ENCODE data around the gene MPIG6B.

Gene MPIG6B

DNA sequence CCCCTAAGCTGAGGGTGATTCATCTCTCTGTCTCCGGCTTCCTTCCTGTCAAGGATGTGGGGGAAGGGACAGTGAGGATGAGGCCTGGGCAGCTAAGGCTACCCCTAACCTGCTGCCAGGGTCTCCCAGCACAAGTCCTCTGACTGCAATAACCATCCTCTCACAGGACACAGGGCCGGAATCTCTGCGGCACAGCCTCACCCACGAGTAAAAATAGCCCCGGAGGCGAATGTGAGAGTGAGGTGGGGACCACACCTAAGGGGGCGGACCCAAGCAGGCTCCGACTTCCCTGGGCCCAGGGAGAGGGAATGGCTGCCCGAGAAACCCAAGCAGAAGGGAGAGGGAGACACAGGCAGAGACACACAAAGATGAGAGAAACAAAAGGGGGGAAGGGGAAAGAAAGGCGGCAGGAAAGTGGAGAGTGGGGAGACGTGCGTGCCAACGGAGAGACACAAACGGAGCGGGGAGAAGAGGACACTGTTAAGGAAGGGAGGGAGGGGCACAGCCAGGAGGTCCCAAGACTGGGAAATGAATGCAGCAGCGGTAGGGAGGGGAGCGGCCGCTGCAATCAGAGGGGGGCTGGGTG is 11.7 kb downstream of the MPIG6B start:
- Mint-ChIP-seq H3K36me3 (peaks cover 22% of the 10 kb centered on the region), H3K4me1 (peaks cover 49% of the 10 kb centered on the region), H3K9me3 (no peaks in the 10 kb centered on the region), H3K27me3 (no peaks in the 10 kb centered on the region), H3K27ac (peak overlapping the region; percentile 97), H3K4me3 (peak overlapping the region; percentile 100)
- no peak for DNase-seq (ENCODE audit: low spot score in 2 of 2)
- ATAC-seq (ENCODE audit: low read depth): no peak

DNA sequence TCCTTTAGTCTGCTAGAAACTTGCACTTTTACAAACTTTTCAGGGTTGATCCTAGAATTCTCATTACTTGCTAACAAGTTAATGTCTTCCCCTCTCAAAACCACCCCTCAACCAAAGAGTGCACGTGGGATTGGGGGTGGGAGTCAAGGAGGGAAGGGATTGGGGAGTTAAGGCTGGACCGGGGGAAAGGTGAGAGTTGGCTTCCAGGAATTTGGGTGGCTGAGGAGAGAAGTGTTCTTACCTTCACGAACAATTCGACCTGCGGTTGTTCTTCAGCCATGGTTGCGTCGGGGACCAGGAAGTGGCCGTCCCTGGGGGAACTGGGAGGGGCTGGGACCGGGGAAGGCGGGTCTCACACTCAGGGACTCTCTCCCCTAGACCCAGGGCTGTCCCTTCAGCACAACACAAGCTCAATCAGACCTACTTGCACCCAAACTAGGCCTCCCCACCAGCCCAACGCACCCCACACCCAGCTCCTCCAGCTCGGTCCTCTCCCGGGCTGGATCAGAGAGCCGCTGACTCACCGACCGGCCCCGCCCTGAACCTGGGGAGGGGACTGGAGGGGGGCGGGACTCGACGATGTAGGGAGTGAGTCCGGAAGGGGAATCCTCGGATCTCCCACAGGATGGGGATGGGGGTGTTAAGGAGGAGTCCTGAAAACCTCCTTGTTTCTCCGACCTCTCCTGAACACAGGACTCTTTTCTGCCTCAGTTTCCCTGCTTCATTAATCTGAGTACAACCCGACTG is 13.0 kb downstream of the MPIG6B start, which contains the start of gene CLIC1:
CLIC1 (minus strand) TSS at position 510 of the 747 bp plus-strand sequence; CDS start at position 280, 230 bp downstream.
- H3K27me3 Mint-ChIP-seq: no peaks in the 10 kb centered on the region
- H3K27ac Mint-ChIP-seq: peak within 1 kb of the TSS; percentile 97
- peaks cover 17% of the 10 kb centered on the region for H3K36me3 Mint-ChIP-seq
- peak within 1 kb of the TSS; percentile 100 for H3K4me3 Mint-ChIP-seq
- ATAC-seq (ENCODE audit: low read depth): peak; percentile 30
- H3K4me1 Mint-ChIP-seq: peaks cover 54% of the 10 kb centered on the region
- DNase-seq (ENCODE audit: low spot score in 2 of 2): peak; percentile 53 to 56
- no peaks in the 10 kb centered on the region for H3K9me3 Mint-ChIP-seq

DNA sequence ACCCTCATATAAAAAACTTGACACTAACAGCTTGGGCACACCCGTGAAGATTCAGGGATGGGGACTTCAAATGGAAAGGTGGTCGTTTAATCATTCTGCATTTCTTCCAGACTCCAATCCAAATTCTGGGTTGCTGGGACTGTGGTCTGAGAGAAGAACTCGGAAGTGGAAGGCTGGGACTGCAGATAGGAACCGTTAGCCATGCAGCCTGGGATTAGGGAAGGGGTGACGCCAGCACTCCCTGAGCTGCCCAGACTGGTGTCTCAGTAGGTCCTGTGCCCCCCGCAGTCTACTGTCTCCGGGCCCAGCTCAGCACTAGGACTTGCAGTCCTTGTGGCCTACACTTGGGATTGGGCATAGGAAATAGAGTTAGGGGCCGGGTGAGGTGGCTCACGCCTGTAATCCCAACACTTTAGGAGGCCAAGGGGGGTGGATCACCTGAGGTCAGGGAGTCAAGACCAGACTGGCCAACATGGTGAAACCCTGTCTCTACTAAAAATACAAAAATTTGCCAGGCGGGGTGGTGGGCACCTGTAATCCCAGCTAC is 13.7 kb downstream of the MPIG6B start:
- DNase-seq (ENCODE audit: low spot score in 2 of 2): no peak
- H3K4me3 Mint-ChIP-seq: peak overlapping the region; percentile 100
- peak overlapping the region; percentile 97 for H3K27ac Mint-ChIP-seq
- no peaks in the 10 kb centered on the region for H3K9me3 Mint-ChIP-seq
- H3K4me1 Mint-ChIP-seq: peaks cover 57% of the 10 kb centered on the region
- peaks cover 14% of the 10 kb centered on the region for H3K36me3 Mint-ChIP-seq
- no peak for ATAC-seq (ENCODE audit: low read depth)
- H3K27me3 Mint-ChIP-seq: no peaks in the 10 kb centered on the region

DNA sequence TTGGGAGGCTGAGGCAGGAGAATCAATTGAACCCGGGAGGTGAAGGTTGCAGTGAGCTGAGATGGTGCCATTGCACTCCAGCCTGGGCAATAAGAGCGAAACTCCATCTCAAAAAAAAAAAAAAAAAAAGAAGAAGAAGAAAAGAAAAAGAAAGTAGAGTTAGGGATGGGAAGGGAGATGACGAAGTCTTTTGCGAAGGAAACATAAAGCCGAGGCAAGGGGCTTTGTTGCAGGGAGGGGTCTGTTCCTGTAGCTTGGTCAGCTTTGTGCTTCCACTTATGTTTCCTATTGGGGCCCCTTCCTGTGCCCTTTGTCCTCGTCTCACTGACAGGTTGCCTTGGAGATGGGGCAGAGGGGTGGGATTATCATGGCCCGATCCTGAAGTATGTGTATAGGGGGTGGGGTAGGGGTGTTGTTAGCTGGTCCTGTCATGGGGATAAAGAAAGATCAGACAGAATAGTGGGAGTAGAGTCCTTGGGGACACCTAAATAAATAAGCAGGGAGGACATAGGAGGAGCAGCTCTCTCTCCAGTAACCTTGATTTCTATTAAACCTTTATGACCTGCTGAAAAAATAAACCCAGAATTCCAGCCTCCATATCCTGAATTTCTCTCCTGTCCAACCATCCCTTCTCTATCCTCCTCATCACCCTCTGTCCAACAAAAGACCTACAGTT is 14.3 kb downstream of the MPIG6B start:
- ATAC-seq (ENCODE audit: low read depth): no peak
- H3K36me3 Mint-ChIP-seq: peaks cover 14% of the 10 kb centered on the region

DNA sequence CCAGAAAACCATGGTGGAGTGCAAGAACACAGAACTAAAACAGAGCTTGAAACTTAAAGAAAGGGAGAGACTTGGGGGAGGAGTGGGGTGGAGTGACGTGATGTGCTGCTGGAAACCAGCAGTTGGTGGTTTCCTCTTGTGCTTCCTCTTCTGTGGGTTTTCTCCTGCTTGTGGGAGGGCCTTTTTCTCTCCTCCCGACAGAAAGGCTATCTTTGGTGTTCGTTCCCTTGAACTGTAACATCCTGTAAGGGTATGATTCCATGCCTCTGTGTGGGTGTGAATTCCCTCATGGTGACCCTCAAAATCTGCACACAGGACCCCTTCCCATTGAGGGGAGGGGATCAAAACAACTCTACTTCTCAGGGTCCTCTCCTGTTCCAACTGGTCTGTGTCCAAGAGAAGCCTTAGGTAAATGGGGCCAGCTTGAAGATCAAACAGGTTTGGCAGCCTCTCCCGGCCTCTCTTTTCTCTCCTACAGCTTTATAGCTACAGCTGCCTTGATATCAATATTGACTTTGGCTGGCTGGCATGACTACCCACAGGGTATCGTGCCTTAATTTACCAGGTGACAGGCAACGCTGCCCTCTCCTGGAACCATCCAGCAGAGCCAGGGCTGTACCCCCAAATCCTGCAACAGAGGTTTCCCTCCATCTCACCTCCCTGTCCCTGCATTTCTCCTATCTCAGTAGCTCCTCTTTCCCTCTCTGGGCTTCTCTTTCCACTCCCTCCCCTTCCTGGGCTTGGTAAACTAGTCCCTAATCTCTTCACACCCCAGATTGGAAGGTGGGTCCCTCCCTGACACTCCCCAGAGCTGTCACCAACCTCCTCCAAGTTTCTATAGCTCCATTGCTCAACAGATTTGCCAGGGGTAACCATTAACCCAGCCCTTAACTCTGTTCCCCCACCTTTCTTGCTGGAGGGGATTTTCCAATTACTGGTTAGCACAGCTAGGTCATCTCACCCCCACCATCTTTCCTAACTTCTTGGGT is 15.1 kb downstream of the MPIG6B start:
- Mint-ChIP-seq H3K36me3 (peaks cover 12% of the 10 kb centered on the region), H3K27ac (peak overlapping the region; percentile 97), H3K9me3 (no peaks in the 10 kb centered on the region), H3K4me1 (peaks cover 54% of the 10 kb centered on the region), H3K4me3 (peak overlapping the region; percentile 100), H3K27me3 (no peaks in the 10 kb centered on the region)
- DNase-seq (ENCODE audit: low spot score in 2 of 2): peak in 1 of 2 donors; percentile 65
- peak; percentile 54 for ATAC-seq (ENCODE audit: low read depth)

More for the DNA sequence above, 14.3 kb downstream of the MPIG6B start:
- Mint-ChIP-seq H3K4me3 (peak overlapping the region; percentile 100), H3K4me1 (peaks cover 57% of the 10 kb centered on the region), H3K27ac (peak overlapping the region; percentile 97), H3K27me3 (no peaks in the 10 kb centered on the region), H3K9me3 (no peaks in the 10 kb centered on the region)
- DNase-seq (ENCODE audit: low spot score in 2 of 2): no peak

DNA sequence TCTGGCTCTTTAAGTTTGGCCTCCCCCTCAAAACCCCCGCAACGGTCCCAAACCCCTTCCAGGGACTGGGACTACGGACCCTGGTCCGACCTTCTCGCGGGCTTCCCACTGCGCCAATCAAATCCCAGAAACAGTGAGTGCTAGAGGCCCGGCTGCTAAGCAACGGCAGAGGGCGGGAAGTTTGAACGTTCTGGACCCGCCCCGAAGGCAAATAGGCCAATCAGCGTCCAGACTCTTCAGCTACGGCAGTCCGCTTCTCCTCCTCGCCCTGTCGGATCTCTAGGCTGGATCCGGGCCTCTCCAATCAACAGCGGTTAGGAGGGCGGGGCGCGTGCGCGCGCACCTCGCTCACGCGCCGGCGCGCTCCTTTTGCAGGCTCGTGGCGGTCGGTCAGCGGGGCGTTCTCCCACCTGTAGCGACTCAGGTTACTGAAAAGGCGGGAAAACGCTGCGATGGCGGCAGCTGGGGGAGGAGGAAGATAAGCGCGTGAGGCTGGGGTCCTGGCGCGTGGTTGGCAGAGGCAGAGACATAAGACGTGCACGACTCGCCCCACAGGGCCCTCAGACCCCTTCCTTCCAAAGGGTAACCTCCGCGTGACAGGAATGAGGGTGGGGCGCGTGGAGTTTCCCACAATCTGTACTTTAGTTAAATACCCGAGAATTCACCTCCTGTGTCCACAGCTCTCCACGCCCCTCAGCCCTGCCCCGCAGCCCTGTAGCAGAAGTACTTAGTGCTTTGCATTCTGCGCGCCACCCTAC is 16.6 kb downstream of the MPIG6B start, which contains the start of gene MSH5:
MSH5 (plus strand) TSS at position 367 of the 758 bp plus-strand sequence. CDS start 462 bp downstream, outside the sequence.
- peaks cover 7% of the 10 kb centered on the region for H3K36me3 Mint-ChIP-seq

DNA sequence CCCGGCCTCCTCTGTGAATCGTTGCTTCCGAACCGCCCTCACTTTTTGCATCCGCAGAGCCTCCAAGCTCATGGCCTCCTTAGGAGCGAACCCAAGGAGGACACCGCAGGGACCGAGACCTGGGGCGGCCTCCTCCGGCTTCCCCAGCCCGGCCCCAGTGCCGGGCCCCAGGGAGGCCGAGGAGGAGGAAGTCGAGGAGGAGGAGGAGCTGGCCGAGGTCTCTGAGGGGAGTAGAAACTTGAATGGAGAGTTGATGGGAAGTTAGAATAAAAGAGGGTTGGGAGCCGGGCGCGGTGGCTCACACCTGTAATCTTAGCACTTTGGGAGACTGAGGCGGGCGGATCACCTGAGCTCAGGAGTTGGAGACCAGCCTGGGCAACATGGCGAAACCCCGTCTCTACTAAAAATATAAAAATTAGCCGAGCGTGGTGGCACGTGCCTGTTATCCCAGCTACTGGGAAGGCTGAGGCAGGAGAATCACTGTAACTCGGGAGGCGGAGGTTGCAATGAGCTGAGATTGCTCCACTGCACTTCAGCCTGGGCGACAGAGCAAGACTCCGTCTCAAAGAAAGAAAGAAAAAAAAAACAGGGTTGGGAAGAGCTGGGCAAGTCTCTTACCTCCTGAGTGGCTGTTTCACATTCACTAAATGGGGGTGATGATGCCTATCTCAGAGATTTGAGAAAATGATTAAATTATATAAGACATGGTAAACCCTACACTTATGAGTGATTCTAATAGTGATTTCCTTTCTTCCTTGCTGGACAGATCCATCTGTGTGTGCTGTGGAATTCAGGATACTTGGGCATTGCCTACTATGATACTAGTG is 17.4 kb downstream of the MPIG6B start:
- H3K27ac Mint-ChIP-seq: peak overlapping the region; percentile 97
- peaks cover 44% of the 10 kb centered on the region for H3K4me1 Mint-ChIP-seq
- DNase-seq (ENCODE audit: low spot score in 2 of 2): no peak
- H3K9me3 Mint-ChIP-seq: no peaks in the 10 kb centered on the region
- peaks cover 4% of the 10 kb centered on the region for H3K36me3 Mint-ChIP-seq
- peak overlapping the region; percentile 95 for H3K4me3 Mint-ChIP-seq
- no peaks in the 10 kb centered on the region for H3K27me3 Mint-ChIP-seq
- peak; percentile 1 for ATAC-seq (ENCODE audit: low read depth)

More for the DNA sequence above, 16.6 kb downstream of the MPIG6B start, which contains the start of gene MSH5:
- H3K9me3 Mint-ChIP-seq: no peaks in the 10 kb centered on the region
- peaks cover 45% of the 10 kb centered on the region for H3K4me1 Mint-ChIP-seq
- DNase-seq (ENCODE audit: low spot score in 2 of 2) (peak; percentile 89 to 93), ATAC-seq (ENCODE audit: low read depth) (peak; percentile 84)
- no peaks in the 10 kb centered on the region for H3K27me3 Mint-ChIP-seq
- peak within 1 kb of the TSS; percentile 97 for H3K27ac Mint-ChIP-seq
- peak within 1 kb of the TSS; percentile 100 for H3K4me3 Mint-ChIP-seq

DNA sequence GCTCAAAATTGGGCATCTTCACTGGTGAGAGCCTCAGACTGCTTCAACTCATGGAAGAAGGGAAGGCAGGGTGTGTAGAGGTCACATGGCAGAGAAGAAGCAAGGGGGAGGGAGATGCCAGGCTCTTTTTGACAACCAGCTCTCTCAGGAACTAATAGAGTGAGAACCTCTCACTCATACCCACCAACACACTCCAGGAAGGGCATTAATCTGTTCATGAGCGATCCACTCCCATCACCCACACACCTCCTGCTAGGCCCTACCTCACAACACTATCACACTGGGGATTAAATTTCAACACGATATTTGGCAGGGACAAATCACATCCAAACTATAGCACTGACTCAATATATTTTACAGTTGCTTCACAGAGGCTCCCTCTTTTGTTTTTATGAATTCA is 18.6 kb downstream of the MPIG6B start:
- H3K4me3 Mint-ChIP-seq: peak overlapping the region; percentile 6
- H3K36me3 Mint-ChIP-seq: peaks cover 2% of the 10 kb centered on the region

DNA sequence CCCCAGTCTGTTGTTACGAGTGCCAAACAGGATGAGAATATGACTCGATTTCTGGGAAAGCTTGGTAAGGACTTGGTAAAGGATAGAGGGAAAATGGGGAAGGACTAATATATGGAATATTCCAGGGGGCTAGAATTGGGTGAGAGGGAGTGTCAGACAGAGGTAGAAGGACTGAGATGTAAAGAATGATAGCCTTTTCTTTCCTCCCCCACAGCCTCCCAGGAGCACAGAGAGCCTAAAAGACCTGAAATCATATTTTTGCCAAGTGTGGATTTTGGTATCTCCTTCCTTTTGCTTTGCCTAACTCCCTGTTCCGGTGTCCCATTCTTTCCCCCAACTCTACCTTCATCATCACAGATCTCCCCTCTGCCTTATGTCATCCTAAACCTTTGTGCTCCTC is 19.7 kb downstream of the MPIG6B start:
- ATAC-seq (ENCODE audit: low read depth) (no peak), DNase-seq (ENCODE audit: low spot score in 2 of 2) (no peak)
- Mint-ChIP-seq H3K27me3 (no peaks in the 10 kb centered on the region), H3K9me3 (no peaks in the 10 kb centered on the region), H3K4me1 (peaks cover 33% of the 10 kb centered on the region), H3K36me3 (peaks cover 5% of the 10 kb centered on the region), H3K27ac (peak overlapping the region; percentile 32), H3K4me3 (no peak overlapping the region)

More for the DNA sequence above, 18.6 kb downstream of the MPIG6B start:
- no peak for DNase-seq (ENCODE audit: low spot score in 2 of 2)
- Mint-ChIP-seq H3K4me1 (peaks cover 40% of the 10 kb centered on the region), H3K9me3 (no peaks in the 10 kb centered on the region), H3K27me3 (no peaks in the 10 kb centered on the region), H3K27ac (no peak overlapping the region)
- ATAC-seq (ENCODE audit: low read depth): no peak

DNA sequence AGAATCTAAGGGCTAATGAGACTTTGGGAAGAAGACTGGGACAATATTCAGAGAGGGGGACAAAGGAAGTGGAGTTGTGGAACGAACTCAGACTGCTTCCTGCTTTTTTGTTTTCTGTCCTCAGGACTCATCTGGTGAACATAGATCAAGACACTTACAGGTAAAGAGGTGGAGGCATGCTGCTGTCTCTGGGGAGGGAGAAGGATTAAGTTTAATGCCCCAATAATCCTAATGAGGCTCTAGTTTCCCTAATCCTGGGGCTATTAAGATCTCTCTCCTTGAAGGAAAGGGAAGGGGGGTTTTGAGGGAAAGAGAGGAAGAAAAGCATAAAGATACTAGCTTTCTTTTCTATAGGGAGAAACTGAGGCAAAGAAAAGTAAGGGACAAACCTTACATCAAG is 21.2 kb downstream of the MPIG6B start:
- no peaks in the 10 kb centered on the region for H3K9me3 Mint-ChIP-seq
- H3K27me3 Mint-ChIP-seq: no peaks in the 10 kb centered on the region
- no peak overlapping the region for H3K4me3 Mint-ChIP-seq
- DNase-seq (ENCODE audit: low spot score in 2 of 2) (no peak), ATAC-seq (ENCODE audit: low read depth) (no peak)
- no peak overlapping the region for H3K27ac Mint-ChIP-seq
- H3K36me3 Mint-ChIP-seq: peaks cover 5% of the 10 kb centered on the region
- H3K4me1 Mint-ChIP-seq: peaks cover 19% of the 10 kb centered on the region

DNA sequence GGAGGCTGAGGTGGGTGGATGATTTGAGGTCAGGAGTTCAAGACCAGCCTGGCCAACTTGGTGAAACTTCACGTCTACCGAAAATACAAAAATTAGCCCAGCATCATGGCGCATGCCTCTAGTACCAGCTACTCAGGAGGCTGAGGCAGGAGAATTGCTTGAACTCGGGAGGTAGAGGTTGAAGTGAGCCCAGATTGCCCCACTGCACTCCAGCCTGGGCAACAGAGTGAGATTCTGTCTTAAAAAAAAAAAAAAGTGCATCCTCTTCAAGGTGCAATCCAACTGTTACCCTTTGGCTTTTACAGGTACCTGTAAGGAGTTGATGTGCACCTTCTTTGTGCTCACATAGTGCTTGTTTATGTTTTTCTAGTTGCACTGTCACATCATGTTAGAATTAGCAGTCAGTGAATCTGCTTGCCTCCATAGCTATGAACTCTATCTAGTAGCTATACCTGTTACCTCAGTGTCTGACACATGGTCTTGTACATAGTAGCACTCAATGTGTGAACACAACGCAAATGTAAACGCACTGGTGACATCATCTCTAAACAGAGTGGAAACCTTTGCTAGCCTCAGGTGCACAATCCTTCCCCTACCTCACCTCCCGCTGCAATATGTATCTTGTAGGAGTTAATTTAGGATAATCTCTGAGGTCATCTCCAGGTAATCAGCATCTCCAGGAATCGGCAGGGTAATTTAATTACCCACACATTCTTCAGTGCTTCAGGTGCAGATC is 26.3 kb downstream of the MPIG6B start:
- DNase-seq (ENCODE audit: low spot score in 2 of 2): no peak
- Mint-ChIP-seq H3K27me3 (no peaks in the 10 kb centered on the region), H3K4me3 (no peak overlapping the region), H3K27ac (no peak overlapping the region), H3K4me1 (peaks cover 5% of the 10 kb centered on the region), H3K9me3 (no peaks in the 10 kb centered on the region), H3K36me3 (peaks cover 7% of the 10 kb centered on the region)
- no peak for ATAC-seq (ENCODE audit: low read depth)
